Measurements from ENCODE around the gene MUSTN1.

MUSTN1 gene

GRCh38 chr3:52831500-52832301 is 3.1 kb downstream of the MUSTN1 start:
- peak; percentile 71 for DNase-seq

GRCh38 chr3:52830535-52831258 is 4.1 kb downstream of the MUSTN1 start, which contains the start of gene ITIH4:
ITIH4 (minus strand) TSS chr3:52830672; CDS start chr3:52830642, 30 bp downstream.
- DNase-seq, result no peak

DNA sequence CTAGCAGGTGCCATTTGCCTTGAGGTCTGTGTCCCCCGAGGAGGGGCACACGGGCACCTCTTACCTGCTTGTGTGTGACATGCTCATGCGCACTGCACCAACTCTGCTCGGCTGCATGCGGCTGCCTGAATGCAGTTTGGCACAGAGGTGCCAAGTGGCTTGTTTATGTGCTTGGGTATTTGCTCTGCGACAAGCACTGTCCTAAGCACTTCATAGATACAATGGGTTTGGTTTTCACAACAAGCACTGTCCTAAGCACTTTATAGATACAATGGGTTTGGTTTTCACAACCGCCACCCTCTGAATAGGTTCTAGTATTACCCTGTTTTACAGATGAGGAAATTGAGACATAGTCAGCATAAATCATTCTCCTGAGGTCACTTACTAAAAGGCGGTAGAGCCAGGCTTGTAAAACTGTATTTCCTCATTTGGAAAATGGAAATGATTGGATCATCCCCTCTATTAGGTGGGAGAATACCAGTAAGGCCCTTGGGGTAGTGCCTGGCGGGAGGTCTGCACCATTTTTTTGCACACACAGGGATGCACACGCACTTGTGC is 4.8 kb downstream of the MUSTN1 start:
- DNase-seq, result no peak

- no peak for DNase-seq
Measured at GRCh38 chr3:52829482-52829881, 5.3 kb downstream of the MUSTN1 start.

DNA sequence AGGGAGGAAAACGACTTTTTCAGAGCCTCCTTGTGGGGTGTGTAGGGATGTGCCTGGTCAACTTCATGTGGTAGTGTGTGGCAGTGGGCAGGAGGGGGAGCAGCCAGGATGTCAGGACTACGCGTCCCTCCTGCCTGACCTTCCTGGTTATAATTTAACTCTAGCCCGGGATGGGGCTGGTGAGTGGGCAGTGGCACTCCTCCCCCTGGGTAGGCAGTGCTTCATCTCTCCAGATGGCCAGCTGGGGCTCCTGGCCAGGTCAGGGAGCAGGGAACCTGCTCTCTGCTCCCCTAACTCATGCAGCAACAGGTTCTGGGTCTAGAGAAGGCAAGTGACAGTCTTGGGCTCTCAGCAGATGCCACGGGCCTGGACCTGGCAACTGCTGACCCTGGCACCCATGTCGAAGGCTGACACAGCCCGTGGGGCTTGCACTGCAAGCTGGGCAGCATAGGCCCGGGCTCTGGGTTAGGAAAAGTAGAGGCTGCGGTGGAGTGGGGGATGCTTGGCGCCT is 6.9 kb downstream of the MUSTN1 start:
- DNase-seq, result no peak

GRCh38 chr3:52827441-52827840 is 7.4 kb downstream of the MUSTN1 start:
- DNase-seq, result no peak

- no peak for DNase-seq
Measured at GRCh38 chr3:52824037-52824436, 10.8 kb downstream of the MUSTN1 start.

DNA sequence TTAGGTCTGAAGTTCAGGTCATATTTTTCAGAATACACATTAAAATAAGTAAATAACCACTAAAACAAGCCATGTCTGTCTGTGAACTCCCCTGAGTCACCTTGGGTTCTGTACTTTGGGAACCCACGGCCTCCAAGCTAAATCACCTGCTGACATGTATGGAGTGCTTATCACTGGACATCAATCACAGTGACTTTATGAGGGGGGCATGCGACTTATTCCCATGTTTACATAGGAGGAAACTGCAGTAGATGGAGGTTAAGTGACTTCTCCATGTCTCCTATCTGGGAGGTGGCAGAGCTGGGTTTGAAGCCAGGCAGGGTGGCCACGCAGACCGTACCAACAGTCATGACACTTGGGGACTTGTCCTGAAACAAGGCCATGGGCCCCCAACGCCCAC is 12.5 kb downstream of the MUSTN1 start:
- DNase-seq, result no peak

DNA sequence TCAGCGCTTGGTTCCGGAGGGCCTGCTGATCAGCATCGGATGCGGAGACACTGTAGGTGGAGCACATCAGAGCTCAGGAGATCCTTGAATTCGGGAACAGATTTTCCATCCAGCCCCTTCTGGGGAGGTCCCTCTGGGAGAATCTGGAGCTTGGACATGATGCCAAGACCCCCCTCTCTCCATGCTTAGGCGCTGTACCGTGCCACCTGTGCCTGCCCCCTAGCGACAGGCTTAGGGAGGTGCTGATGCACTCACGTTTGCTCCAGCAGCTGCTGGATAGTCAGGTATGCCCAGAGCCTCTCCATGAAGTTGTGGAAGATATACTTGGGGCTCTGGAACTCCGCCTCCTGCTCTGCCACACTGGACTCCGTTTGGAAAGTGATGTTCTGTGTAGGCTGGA is 14.1 kb downstream of the MUSTN1 start:
- no peak for DNase-seq

- no peak for DNase-seq
Measured at GRCh38 chr3:52819936-52820335, 14.9 kb downstream of the MUSTN1 start.

GRCh38 chr3:52817860-52818259 is 17.0 kb downstream of the MUSTN1 start:
- no peak for DNase-seq

GRCh38 chr3:52817221-52817620 is 17.6 kb downstream of the MUSTN1 start:
- no peak for DNase-seq

GRCh38 chr3:52816654-52817053 is 18.2 kb downstream of the MUSTN1 start:
- DNase-seq, result no peak

GRCh38 chr3:52816199-52816598 is 18.6 kb downstream of the MUSTN1 start:
- DNase-seq, result no peak

DNA sequence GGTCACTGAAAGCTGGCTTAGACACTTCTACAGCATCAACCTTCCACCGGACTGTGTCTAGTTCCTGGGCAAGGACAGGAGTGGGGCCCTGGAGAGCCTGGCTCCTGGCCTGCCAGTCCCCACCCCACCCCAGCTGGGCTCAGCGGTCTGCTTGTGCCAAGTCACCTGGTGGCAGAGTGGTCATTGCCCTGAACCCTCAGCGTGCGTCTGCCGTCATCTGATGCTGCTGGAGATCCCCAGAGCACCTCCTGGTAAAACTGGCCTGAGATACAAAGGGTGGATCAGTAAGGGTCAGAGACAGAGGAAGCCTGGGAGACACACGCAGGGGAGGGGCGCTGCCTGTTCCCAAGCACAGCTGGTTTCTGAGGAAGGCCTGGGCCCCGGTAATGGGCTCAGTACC is 21.0 kb downstream of the MUSTN1 start:
- no peak for DNase-seq

DNA sequence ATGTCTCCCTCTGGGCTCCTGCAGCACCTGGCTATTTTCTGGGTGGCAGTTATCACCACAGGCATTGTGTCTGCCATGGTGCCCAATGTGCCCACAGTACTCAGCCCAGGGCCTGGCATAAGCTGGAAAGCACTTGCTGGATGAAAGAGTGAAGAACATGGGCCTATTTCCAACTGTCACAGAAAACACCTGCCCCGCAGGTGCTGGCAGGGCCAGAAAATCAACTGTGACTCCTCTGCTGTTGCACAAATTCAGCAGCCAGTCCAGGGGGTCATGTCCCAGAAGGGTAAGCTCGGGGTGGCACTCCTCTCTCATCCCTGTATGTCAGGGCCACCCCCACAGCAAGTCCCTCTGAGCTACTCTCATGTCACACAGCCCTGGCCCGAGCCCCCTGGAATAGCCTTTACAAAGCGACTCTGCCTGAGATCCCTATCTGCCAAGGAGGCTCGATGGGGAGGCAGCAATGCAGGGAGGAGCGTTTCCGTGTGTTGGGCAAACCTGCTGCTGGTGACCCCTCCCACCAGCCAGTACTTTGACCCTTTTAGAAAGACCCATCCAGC is 23.3 kb downstream of the MUSTN1 start:
- DNase-seq, result no peak

GRCh38 chr3:52810923-52811322 is 23.9 kb downstream of the MUSTN1 start:
- DNase-seq, result no peak

DNA sequence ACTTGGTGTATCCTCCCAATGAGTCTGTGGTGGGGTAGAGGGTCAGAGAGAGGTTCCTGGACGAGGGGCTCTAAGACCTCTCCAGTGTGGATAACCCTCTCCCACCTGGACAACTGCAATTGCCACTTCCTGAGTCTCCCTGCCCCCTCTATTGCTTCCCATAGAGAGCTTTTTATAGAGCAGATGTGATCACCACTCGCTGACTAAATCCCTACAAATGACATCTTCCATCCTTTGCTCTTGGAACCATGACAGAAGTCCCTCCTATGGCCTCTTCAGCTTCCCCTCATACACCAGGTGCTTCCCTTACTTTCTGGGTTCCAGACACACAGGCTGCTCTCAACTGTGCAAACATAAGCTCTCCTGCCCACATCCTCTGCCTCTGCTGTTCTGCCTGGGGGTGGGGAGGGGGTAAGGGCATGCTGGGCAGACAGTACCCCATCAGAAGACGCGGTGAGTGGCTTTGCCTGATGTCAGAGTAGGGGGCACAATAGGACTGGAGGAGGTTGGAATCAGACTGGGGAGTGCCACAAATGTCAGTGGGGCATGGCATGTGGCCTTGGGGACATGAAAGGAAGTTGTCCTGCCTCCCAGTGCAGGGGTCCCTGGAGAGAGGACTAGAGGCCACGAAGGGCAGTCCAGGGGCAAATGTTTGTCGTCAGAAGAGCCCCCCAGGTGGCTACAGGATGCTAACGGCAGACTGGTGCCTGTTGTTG is 25.0 kb downstream of the MUSTN1 start:
- no peak for DNase-seq

GRCh38 chr3:52809149-52809548 is 25.7 kb downstream of the MUSTN1 start:
- DNase-seq, result no peak

DNA sequence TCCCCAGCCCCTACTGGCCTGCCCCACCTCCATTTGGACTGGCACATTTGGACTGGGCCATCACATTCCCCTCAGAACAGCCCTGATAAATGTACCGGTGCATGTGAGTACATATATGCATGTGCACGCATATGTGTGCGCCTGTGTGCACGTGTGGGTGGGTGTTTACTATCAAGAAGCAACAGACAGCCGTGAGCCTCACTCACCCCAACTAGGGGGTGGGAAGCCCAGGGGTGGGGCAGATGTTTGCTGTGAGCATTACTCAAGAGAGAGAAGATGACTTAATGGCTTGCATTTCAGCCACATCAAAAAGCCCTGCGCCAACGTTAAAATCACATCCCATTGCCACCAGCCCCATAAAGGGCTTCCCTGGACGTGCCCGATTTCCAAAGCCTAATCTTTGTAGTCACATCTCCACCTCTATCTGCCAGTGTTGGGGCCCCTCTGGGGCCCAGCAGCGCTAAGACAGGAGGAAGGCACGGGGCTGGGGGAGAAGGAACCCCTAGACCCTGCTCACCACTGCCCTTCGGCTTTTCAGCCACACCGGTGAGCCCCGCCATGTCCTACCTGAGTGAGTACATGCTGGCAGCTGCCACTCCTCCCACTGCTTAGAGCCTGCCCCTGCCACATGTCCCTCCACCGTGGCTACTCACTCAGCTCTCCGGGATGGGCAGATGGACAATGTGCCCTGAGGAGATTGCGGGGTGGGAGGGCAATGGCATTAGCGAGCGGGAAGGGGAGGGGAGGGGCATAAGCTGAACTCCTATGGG is 29.4 kb downstream of the MUSTN1 start:
- DNase-seq, result no peak

- no peak for DNase-seq
Measured at GRCh38 chr3:52801839-52802238, 33.0 kb downstream of the MUSTN1 start.

DNA sequence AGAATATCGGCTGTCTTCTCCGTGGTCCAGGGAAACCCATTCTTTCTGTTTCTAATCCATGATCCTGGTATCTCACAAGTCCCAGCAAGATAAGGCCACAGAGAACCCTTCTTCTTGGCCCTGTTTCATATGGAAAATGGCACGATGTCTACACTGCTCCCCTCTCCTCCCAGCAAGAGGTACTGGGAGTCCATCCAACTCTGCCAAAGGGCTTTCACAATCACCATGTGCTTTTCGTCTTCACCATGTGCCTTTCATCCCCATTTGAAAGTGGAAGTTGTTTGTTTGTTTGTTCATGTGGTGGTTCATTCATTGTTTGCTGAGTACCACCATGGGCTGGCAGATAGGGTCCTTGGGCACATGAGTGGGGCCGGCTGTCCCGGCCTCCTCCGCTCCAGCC is 34.7 kb downstream of the MUSTN1 start:
- DNase-seq, result no peak
